Bone marrow (tissue), 2 donors: ENCODE data around the gene DDX51.
"Not testable (repeated sequence)": the region's sequence is repeated elsewhere in the genome, so short reads cannot be mapped to it uniquely, and the experiment has no call there.

Source experiments
- DNase-seq, 2 donors: peaks; one replicate each; lab custom pipeline; 2025; lab: John Stamatoyannopoulos, UW

The DDX51 gene

GRCh38 chr12:132139912-132140311 lies 4.2 kb downstream of the DDX51 start:
- DNase-seq: no peak

DNA sequence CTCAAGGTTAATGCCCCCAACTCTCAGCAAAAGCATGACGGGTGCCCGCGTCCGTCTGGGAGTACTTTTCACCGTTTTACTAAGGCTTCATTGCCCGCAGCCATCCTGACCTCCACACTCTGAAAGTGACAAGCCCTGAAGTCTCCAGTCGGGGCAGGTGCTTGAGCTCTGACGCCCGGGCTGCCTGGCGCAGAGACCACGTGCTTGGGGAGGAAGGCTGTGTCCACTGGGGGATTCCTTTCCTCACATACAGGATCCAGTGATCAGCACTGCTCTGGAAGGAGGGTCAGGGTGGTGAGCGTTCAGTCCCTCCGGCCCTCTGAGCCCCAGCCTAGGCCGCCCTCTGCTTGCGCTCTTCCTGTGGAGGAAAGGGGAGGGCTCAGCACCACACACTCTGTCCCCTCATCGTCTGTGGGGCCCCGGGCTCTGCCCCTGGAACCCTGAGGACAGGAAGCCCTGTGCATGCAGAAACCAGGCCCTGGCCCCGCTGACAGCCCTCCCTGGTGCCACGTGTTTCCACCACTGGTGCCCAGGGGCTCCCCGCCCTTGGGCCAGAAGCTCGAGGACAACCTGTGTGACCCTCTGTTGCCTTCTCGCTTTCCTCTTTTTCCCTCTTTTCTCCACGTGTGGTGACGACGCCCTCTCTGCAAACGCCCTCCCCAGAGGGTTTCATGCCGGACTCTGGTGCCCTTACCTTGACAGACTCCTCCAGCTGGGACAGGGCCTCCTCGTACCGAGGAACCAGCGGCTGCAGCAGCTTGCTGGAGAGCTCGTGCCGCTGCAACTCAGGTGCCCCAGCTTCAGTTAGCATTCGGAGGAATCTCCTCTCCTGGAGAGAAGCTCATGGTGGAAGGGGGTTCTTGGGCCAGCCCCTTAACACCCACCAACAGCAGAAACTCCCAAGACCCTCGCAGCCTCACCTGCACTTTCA lies 4.9 kb downstream of the DDX51 start:
- no peak for DNase-seq

DNA sequence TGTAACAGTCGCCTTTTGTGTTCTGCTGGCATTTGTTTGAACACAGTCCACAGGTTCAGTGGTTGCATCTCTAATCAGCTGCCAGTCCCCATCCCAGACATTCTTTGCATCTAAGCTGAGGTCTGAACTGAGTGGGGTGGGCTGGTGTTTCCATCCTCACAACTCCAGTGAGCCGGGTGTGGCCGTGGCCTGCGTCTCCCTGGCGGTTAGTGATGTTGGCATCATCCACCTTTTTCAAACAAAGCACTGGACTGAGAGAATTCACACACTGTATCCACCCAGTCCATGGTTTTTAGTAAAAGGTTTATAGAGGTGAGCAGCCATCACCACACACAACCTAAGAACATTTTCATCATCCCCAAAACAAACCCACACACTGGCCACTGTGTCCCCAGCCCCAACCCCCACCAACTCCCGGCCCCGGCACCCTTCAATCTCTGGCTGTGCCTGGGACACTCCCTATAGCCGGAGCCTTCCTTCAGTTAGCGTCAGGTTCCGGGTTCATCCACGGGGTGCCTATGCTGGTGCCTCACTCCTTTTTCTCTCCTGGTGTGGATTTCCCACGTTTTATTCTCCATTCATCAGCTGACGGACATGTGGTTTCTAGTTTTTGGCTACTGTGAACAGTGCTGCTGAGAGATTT lies 6.5 kb downstream of the DDX51 start:
- DNase-seq: no peak

GRCh38 chr12:132136226-132136625 lies 7.9 kb downstream of the DDX51 start:
- not testable (repeated sequence) for DNase-seq

GRCh38 chr12:132134653-132135183 lies 9.4 kb downstream of the DDX51 start:
- not testable (repeated sequence) for DNase-seq

- no peak for DNase-seq
These were observed 10.0 kb downstream of the DDX51 start for GRCh38 chr12:132133952-132134652.

GRCh38 chr12:132132609-132133430 lies 11.3 kb downstream of the DDX51 start:
- DNase-seq: no peak

DNA sequence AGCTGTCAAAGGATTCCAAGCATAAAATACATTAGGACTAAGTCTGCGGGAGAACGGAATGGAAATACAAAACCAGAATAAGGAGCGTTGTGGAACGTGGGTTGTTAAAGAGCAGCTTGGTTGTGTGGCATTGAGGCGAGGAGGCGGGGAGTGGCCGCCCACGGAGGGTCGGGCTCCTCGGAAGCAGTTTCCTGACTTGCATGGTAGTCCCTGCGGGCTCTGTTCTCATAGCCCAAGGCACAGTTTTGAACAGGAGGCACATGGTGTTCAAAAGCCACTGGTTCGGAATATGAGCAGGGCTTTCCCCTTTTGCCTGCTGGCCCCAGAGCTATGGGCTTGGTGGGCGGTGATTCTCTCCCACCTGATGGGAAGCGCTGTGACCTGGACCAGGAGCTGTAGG lies 12.2 kb downstream of the DDX51 start:
- DNase-seq: no peak

- DNase-seq: no peak
These were observed 12.9 kb downstream of the DDX51 start for GRCh38 chr12:132131229-132131628.

DNA sequence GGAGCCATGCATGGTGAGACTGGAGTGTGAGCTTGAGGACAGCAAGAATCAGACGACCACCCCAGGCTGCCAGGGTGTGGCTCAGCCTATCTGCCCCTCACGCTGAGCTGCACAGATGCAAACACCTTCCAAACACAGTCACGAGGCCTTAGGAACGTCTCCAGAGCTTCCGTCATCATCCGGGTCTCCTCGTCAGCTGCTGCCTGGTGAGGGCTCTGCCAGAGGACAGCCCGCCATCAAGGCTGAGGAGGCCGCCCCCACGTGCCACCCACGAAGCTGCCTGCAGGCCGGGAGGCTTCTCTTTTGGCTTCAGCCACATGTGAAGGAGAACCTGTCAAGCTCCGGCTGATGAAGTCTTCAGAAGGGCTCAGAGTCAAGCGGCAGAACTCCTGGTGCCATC lies 13.4 kb downstream of the DDX51 start:
- no peak for DNase-seq

GRCh38 chr12:132129007-132129406 lies 15.1 kb downstream of the DDX51 start:
- no peak for DNase-seq

DNA sequence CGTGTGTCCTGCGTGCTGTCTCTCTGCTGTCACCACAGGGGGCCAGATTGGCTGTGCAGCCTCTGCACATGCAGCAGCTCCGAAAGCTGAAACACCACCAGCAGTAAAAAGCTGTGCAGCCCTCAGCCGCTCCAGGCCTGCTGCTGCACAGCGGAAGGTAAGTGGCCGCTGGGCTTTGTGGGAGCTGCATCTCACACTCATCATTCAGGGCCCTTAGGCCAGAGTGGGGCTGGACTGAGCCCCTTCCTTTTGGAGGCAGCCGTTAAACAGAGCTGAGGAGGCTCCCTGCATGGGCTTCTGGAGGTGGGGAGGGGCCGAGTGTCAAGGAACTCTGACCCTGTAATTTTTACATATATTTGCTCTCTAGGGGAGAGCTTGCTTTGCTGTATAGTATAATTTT lies 17.1 kb downstream of the DDX51 start:
- no peak for DNase-seq

DNA sequence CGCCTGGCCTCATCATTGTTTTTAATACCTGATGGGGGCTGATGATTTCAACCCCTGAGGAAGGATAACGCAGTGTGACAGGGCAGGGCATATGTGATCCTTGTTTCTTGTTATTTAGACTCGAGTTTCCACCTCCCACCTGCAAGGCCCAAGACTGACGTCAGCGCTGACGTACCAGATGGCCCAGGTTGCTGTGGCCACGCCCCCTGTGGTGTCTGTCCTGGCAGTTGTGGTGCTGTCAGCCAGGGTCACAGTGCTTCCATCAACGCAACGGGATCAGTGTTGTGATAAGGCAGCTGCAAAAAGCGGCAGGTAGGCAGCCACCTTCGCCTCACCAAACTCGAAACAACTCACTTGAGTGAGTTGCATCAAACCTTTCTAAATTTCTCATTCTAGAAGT lies 18.4 kb downstream of the DDX51 start:
- DNase-seq: no peak

- no peak for DNase-seq
These were observed 19.2 kb downstream of the DDX51 start for GRCh38 chr12:132124766-132125425.

- DNase-seq: no peak
These were observed 20.0 kb downstream of the DDX51 start for GRCh38 chr12:132123970-132124765.

DNA sequence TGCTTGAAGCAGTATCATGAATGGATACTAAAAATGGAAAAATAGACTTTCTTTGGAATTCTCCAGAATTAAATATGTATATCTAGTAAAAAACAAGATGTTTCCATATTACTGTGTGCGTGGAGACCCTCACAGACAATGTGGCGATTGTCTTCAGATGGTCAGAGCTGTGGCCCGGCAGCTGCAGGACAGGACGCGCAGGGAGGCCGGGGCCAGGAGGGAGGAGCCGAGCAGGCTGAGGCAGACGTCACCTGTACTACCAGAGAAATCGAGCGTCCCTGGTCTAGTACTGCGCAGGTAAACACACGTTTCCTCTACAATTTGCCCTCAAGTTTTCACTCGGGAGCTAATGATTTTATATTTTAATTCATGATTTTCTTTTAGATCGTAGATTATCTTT lies 22.8 kb downstream of the DDX51 start:
- no peak for DNase-seq

GRCh38 chr12:132118876-132119275 lies 25.2 kb downstream of the DDX51 start:
- no peak for DNase-seq

DNA sequence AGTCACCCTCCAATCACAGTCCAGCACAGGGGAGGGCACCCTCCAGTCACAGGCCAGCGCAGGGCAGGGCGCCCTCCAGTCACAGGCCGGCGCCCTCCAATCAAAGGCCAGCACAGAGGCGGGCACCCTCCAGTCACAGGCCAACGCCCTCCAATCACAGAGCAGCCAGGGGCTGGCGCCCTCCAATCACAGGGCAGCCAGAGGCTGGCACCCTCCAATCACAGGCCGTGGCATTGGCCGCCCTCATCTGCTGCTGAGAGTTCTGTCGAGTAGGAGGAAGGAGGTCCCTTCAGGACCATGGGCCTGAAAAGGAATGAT lies 26.6 kb downstream of the DDX51 start:
- no peak for DNase-seq

DNA sequence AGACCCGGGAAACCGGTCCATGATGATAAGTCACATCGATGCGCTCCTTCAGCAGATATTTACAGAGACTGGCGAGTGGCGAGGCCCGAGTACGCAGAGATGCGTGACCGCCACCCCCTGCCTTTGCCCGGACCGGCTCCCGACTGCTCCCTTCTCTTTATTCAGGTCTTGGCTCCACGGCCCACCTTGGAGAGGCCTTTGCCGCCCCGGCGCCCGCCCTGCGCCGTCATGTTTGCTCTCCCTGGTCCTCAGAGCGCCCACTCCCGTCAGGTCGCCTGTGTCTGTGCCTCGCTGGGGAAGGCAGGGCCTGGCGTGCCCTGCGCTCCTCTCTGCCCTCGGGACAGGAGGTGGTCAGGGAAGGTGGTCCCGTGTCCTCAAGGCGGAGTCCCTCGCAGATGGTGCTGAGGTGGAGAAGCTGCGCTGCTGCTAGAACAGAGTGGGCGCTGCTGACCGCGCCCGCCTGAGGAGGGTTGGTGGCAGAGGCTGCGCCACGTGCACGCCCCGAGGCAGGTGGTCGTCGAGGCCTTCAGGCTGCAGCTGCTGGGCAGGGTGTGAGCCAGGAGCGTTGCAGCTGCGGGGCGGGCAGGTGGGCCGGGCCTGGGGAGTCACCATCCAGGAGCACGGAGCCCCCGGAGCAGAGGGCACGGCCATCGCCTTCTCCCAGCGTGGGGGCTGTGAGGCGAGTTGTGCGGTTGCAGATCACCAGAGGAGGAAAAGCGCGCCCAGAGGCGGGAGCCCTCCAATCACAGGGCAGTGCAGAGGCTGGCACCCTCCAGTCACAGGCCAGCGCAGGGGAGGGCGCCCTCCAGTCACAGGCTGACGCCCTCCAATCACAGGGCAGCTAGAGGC lies 27.2 kb downstream of the DDX51 start:
- DNase-seq: no peak
